Posterior vena cava (tissue), 2 donors: ENCODE measurements around the gene HDAC4. TPM values are rescaled to one million over a fixed set of nuclear protein-coding genes. Genes with fewer than 3 reads are reported as not detected.

Experiments
- DNase-seq: peaks from one replicate; pipeline ENCODE4 v3.0.0-alpha.2; 2020; ENCODE audit warnings: low spot score
- intact Hi-C, 2 donors: fragments of 100-400 bp; cut with DNase I; formaldehyde crosslinking; loops; one replicate each; pipeline versions ENCODE4 v1.14.1 to v1.14.2; 2022 to 2023
- total RNA-seq, 2 donors: library from RNA; stranded (reverse); fragmentation: NEBNext Ultra II Directional; extraction: Animal tissue kit (Norgen Biotek cat#: 25700); gene quantifications; one replicate each; pipeline ENCODE4 v1.2.1, GENCODE V29; 2021
- donor health status: DM: yes; HTN: yes; CAD: no.
- donor health status: DM: yes; HTN: yes; CAD: no.

Gene HDAC4
- total RNA-seq, 2 donors from 2014 or later: 47.6 to 66.9 TPM

DNA sequence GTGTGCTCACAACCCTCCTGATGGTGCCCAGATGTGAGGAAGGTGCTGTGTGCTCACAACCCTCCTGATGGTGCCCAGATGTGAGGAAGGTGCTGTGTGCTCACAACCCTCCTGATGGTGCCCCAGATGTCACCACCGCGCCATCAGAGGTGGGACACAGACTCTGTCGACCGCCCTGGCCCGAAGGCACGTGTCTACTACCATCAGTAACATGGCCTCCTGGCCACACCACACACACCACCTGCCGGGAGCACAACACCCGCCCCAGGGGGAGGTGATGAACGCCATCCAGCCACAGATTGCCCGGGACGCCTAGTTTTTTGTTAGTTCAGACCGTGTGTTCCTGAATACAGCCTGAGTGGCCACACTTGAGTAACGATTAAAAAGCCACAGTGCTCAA lies 24.5 kb downstream of the HDAC4 start:
- peak; percentile 58 for DNase-seq
- intact Hi-C loops: no loop called here

DNA sequence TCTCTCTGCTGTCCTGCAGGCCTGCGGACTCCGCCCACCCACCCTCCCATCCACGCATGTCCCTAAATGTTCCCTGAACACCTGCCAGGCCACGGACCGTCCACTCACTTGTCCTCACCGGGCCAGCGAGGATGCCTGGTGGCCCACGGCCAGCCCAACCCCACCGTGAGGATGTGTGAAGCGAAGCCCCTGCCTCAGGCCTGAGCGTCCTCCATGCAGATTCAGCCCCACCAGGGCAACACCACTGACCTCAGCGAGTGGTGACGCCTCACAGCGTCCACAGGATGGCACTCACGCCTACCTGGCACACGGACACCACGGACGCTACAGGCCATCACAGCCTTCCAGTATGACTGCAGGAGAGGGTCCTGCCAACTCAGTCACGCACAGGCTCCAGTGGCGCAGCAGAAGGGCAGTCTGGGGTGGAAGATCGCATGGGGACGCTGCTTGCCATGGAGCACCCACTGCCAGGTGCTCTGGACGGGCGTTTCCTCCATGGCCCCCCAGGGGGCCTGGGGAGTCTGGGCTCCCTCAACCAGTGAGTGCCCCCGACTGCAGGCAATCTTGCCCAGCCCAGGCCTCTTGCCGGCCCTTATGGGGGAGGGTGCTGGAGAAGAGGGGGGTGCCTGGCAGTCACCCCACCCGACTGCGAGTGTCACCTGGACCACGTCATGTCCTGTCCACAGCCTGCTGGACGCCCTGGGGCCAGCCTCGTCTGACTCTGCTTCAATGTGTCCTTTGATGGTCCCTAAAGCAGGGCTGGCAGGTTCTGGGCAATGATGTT lies 25.4 kb downstream of the HDAC4 start:
- peak; percentile 80 for DNase-seq
- intact Hi-C loops: no loop called here

DNA sequence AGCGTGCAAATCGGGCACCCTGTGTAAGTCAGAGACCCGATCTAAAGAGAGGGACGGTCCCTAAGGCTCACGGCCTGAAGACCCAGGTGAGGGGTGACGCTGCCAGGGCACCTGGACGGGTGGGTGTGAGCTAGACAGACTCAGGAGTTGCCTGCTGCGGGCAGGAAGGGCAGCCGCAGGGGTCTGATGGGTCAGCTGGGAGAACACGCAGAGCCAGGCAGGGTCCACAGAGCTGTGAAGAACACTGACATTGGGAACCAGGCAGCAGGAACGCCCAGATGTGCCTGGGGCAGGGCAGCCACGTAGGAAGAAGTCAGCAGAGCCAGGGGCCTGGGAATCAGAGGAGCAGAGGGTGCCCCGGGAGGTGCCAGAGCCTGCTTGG lies 25.9 kb downstream of the HDAC4 start:
- intact Hi-C loops: no loop called here

DNA sequence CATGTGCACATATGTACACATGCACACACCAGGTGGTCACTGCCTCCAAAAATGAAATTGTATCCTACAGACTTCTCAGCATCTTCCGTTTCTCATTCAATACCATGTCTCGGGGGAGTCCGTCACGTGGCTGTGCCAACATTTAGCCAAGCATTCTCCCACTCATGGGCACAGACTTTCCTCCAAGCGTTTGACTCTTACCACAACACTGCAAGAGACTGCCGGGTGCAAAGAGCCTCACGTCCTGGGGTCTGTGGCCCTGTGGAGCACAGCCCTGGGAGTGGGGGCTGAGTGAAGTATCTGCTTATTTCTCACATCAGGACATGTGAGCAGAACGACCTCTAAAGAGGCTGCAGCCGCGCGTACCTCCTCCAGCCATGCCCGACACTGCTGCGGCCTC lies 28.0 kb downstream of the HDAC4 start:
- DNase-seq: peak; percentile 46
- intact Hi-C loops: no loop called here

More for the DNA sequence above, 25.9 kb downstream of the HDAC4 start:
- peak; percentile 64 for DNase-seq

DNA sequence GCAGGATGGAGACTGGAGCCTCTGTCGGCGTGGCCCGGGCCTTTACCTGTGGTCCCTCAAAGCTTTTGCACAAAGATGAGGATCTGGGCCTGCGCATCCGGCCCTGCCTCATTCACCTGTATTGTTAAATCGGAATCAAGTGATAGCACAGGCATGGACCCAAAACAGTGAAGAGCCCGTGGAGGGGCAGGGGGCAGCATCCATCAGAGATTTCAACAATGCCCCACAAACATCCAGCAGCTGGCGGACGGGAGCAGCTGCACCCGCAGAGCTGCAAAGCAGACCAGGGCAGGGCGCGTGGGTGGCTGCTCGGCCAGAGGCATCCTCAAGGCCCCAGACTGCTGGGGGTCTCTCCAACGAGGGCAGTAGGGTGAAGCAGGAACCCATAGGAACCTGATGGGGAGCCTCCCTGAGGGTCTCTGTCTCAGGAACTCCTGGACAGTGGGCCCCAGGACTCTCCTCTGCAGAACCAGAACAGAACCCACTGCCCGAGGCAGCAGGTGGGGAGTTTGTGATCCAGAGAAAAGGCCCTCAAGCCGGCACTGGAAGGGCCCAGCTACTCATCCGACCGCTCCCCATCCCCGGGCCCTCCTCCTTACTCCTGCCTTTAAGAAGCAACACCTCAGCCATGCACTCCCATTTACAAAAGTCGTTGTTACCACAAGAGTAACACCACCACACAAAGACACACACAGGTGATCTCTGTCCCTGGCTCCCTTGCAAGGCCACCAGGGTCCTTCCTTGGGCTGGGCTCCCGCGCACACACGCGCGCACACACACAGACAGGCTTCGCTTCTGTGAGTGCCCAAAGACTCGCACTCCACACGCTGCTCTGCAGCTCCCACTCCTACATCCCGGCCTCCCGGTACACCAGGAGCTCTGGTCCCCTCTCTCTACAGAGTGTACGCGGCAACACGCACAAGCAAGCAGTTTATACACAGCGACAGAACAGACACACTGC lies 28.8 kb downstream of the HDAC4 start:
- DNase-seq: peak; percentile 73
- intact Hi-C loops: no loop called here

DNA sequence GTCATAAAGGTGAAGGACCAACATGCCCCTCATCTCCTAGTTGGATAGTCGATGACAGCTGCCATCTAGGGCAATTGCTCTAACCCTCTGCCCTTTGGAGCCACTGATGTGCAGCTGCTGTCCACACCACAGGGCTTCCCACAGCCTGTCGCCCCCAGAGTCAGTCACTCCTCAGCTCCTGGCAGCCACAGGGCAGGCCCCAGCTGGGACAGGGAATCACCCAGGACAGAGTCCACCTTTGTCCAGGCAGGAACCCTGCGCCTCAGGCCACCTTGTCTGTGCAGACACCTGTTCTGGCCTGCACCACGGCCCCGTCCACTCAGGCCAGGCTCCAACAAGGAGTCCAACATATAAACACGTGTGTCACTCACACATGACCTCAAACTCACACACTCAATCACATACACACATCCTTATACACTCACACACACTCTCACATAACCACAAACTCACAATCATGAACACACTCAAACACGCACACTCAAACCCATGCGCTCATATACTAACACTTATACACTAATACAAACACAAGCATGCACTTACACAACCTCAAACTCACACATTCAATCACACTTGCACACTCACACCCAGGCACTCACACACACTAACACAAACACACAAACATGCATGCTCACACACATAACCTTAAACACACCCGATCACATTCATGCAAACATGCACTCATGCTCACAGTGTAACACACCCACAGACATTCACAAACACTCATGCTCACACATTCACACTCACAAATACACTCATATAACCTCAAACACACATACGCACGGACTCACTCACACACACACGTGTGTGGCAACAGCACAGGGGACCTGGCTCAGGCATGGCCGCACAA lies 29.7 kb downstream of the HDAC4 start:
- DNase-seq: peak; percentile 67
- intact Hi-C loops: no loop called here

DNA sequence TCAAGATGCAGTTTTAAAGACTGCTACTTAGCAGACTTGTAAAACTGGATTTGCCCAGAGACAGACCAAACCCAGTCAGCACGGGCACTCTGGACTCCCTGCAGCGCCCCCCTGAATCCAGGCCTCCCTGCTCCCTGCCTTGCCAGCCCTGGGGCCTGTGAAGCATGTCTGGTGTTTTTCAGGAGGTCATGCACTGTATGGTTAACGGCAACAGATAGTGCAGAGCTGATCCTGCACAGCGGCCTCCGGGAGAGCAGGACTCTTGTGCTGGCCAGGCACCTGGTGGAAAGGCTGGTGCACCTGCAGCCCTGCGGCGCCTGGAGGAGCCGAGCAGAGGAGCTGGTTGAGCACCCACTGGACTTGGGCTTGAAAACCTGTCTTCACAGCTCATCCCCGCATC lies 30.4 kb downstream of the HDAC4 start:
- DNase-seq: peak; percentile 40
- intact Hi-C loops: no loop called here

DNA sequence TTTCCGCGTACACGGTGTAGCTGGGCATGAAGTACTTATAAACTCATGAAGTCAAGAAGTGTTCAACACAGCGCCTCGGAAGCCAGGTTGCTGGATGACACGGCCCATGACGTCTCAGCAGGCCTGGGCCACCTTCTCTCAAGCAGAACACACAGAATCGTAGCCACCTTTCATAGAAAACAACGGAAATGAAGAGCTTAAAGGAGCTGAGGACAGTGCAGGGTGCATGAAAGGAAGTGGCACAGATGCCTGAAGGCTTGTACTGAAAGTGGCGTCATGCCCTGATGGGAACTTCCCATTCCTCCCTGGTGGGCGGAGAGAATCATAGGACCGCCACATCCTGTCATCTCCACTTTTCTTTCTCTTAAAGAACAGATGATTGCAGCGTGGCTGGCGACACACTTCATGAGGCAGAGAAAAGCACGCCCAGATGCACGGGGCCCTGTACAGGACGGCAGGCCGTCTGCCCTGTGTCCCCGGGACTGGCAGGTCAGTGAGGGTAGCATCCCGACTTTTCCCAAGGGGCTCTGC lies 31.1 kb downstream of the HDAC4 start:
- DNase-seq: peak; percentile 82
- intact Hi-C loops: no loop called here

DNA sequence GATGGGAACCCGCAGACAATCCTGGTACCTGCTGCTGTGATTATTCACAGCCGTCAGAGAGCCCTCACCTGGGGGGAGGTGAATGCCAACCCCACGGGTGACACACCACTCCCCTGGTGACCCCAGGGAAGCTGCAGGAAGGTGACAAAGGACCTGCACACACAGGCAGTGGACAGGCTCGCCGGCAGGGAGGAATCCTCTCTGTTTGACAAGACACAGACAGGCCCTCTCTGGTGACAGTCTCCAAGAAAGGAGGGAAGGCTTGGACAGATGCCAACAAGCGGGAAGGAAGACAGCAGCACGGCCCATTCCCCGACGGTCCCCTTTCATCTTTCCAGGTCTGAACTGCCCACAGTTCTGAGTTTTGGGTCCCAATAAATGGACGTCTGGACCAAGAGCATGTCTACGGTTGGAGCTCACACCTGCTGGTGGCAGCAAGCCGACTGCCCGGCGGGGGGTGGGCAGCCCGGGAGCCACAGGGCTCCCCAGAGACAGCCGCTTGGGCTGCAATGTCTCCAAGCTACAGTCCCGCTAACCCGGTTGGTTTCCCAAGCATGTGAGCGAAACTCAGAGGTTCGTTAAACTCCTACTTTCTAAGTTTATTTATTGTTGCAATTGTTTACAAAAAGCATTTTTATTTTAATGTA lies 31.8 kb downstream of the HDAC4 start:
- intact Hi-C loops: no loop called here

DNA sequence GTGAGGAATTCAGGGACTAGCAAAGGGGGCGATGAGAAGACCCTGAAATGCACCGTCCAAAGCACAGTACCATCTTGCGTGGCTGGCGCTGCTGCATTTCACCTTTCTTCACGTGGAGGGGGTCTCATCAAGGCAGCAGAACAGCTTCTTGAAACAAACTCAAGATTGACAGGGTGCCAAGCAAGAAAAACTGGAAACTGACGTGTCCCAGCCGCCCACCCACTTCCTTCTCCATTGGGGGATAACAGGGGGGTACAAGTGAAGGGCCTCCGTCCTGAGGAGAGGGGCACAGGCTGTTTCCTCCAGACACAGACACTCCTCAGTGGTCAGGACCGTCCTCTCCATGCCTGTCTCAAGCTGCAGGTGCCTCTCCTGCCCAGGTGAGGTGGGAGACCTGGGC lies 32.5 kb downstream of the HDAC4 start:
- peak; percentile 62 for DNase-seq
- intact Hi-C loops: no loop called here

More for the DNA sequence above, 31.8 kb downstream of the HDAC4 start:
- peak; percentile 70 for DNase-seq

DNA sequence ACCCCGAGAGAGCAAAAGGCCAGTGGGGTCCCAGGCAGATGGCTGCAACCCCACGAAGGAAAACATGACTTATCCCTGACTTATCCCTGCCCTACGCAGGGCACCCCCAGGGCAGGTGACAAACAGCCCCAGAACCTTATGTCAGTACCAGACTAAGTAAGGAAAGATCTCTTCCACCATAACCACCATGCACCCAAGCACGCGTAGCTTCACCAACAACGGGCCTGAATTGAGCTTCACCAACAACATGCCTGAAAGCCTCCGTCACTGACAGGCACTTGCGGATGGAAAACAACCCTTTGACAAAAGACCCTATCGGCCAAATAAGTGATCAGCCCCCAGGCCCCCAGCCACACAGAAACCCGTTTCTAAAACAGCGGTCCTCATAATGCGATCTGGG lies 34.1 kb downstream of the HDAC4 start:
- DNase-seq: peak; percentile 52
- intact Hi-C loops: no loop called here

DNA sequence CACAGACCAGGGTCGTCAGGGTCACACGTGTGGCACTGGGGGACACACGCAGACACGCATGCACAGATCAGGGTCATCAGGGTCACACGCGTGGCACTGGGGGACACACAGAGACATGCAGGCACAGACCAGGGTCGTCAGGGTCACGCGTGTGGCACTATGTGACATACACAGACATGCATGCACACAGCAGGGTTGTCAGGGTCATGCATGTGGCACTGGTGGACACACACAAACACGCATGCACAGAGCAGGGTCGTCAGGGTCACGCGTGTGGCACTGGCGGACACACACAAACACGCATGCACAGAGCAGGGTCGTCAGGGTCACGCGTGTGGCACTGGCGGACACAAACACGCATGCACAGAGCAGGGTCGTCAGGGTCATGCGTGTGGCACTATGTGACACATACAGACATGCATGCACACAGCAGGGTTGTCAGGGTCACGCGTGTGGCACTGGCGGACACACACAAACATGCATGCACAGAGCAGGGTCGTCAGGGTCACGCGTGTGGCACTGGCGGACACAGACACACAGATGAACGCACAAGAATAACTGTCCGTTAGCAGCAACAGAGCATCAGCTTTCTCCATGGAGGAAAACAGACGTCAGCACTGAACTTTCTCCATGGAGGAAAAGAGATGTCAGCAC lies 34.9 kb downstream of the HDAC4 start:
- intact Hi-C loops: no loop called here
- DNase-seq: no peak

DNA sequence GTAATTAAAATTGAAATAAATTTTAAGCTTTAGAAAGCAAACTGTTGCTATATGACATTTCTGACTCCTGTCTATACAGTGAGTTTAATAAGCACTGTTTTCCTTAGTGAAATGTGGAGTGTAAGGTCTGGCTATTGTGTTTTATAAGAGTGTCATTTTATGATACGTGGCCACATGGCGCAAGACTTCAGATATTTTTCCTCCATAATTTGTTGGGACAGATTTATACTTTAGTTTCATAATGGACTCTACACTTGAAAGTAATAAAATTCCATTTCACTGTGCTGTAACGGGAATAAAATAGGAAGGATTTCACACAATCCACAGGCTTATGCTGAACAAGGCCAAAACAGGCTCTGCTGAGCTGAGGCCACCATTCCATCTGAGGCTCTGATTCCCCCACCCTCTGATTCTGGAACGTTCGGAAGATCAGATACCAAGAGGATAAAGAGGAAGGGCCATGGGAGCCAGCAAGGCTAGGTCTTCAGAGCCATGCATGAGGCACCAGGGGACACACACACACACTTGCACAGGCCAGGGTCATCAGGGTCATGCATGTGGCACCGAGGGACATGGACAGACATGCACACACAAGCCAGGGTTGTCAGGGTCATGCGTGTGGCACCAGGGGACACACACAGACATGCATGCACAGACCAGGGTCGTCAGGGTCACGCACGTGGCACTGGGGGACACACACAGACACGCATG lies 35.6 kb downstream of the HDAC4 start:
- DNase-seq: no peak
- intact Hi-C loops: no loop called here

DNA sequence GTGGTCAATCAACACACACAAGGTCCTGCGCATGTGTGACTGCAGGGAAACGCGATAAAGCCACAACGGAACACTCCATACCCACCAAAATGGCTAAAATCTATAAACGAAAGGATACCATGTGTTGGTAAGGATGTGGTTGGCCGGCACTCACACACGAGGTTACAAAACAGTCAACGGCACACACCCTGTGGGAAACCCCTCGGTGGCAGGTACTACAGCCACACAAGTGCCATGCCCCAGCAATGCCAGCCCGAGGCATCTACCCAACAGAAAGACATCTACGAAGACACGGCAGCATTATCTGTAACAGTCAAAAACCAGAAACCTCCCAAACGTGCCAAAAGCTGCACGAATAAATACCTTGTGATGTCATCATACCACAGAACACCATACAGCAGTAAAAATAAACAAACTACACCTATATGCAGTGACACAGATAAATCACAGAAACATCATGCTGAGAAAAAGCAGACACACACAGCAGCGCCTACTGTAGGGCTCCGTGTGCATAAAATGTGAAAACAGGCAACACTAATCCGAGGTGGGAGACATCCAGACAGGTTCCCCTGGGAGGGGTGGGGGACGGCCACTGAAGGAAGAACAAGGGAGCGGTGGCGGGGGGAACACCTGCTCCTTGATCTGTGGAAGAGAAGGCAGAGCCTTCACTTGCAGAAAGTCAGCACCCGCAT lies 36.7 kb downstream of the HDAC4 start:
- DNase-seq: no peak
- intact Hi-C loops: no loop called here

DNA sequence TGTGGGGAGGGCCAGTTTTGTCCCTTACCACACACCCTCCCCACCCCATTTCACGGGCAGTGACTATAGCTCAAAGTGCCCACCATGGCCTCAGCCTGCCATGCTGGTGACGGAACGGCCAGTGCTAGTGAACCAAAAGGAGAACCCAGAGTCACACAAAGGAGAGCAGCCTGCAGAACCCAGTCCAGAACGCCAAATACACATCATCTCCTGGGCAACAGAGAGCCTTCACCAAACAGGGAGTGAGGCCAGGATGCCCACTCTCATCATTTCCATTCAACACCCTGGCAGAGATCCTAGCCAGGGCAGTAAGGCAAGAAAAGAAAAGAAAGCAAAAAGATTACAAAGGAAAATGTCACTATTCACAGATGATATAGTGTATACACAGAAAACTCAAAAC lies 38.3 kb downstream of the HDAC4 start:
- no peak for DNase-seq
- intact Hi-C loops: no loop called here

DNA sequence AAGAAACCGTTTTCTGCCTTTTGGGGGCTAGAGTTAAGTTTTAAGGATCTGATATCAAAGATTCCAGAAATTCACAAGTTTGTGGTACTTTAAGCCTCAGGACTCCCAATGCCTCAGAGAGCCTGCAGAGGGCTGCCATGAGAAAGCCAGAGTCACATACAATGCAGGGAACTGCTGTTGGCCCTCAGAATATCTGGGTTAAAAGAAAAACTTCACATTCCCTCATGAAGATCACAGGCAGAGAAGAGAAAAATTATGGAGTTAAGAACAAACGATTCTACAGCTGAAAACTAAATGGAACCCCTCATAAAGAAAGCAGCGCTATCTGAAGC lies 39.5 kb downstream of the HDAC4 start:
- intact Hi-C loops: no loop called here
- no peak for DNase-seq
